D721Med (cell line): Measurements from ENCODE around the gene MRPL36.

ENCODE experiments used
- DNase-seq: peaks from one replicate; pipeline ENCODE4 v3.0.0; 2011; ENCODE audit warnings: low spot score; ENCODE audit not compliant: insufficient read length
- FAIRE-seq: peaks from 2 replicates; lab custom pipeline; 2011; peaks lifted over from hg19 to GRCh38; lab: Jason Lieb, UNC
- TF ChIP-seq, protein P1 (sequence below): IDR thresholded peaks from 2 replicates; pipeline ENCODE4 v1.5.1; 2012; ENCODE audit warnings: mild to moderate bottlenecking, control low read depth; ENCODE audit not compliant: insufficient read depth; ENCODE audit errors: missing control alignments

Gene MRPL36

DNA sequence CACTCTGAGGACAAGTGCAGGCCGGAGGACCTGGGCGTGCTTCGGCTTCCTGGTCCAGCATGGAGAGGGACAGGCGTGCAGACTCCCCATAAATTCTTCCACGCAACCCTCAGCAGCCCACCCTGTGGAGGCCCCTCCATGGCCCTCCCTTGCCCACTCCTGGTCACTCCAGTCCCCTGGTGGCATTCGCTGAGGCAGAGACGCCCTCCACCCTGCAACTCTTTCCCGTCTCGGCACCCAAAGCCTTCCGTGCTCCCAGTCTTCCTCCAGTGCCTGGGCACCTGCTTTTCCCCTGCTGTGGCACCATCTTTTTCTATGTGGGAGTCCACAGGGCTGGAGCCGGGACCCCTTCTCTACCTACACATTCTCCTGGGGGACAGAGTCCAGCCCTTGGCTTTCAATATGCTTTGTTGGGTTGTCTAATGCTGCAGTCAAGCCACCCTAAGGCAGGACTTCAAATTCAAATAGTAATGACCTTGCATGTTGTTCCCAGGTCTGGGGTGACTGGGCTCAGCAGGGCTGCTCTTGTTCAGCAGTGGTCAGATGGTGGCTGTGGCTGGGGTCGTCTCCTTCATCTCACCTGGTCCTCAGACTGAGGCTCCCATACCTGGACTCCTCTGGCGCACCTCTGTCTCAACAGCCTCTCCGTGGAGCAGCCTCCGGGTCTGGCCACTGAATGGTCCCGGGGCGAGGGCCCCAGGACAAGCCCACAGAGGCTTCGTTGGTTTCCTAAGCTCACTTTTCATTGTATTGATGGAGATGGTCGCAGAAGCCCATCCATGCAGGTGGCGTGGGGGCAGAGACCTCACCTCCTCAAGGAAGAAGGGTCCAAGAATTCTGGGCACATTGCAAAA, 15.2 kb downstream of the MRPL36 start:
- TF ChIP-seq, protein P1, sequence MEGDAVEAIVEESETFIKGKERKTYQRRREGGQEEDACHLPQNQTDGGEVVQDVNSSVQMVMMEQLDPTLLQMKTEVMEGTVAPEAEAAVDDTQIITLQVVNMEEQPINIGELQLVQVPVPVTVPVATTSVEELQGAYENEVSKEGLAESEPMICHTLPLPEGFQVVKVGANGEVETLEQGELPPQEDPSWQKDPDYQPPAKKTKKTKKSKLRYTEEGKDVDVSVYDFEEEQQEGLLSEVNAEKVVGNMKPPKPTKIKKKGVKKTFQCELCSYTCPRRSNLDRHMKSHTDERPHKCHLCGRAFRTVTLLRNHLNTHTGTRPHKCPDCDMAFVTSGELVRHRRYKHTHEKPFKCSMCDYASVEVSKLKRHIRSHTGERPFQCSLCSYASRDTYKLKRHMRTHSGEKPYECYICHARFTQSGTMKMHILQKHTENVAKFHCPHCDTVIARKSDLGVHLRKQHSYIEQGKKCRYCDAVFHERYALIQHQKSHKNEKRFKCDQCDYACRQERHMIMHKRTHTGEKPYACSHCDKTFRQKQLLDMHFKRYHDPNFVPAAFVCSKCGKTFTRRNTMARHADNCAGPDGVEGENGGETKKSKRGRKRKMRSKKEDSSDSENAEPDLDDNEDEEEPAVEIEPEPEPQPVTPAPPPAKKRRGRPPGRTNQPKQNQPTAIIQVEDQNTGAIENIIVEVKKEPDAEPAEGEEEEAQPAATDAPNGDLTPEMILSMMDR: no peak
- FAIRE-seq (no peak), DNase-seq (no peak)

GRCh38 chr5:1783216-1783554, 16.5 kb downstream of the MRPL36 start:
- DNase-seq (no peak), FAIRE-seq (no peak)
- TF ChIP-seq, protein P1: no peak

DNA sequence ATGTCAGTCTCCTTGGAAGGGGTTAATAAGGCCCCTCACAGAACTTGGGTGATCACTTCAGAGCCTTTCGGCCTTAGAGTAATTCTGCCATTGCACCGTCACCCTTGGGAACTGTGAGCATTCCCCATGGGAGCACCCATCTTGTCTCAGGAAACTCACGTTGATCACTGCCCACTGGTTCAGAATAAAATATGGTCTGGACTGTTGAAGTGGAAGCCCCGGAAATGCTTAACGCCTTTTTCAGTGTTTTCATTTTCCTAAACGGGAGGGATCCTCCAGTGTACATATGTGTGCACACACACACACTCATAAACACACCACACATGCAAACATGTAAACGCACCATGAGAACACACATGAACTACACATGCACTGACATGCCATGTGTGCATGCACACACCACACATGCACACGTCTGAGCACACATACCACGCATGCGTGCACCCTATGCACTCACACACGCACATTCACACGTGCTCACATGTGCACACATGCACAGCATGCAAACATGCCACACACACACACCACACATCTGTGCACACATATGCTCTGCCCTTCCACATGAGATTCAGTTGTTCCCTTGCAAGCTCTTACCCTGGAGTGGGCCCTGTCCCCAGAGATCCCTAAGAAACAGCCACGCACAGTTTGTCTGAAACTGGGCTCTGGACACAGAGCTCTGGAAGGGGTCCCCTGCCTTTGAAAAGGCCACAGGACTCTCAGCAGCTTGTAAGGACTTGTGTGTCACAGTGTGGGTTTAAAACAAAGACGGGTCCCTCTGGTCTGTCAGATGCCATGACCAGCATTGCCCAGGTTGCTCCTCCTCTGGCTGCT, 17.0 kb downstream of the MRPL36 start:
- TF ChIP-seq, protein P1: no peak
- FAIRE-seq: no peak
- DNase-seq: no peak

- DNase-seq: no peak
- FAIRE-seq: no peak
- TF ChIP-seq, protein P1: no peak
These were observed 17.8 kb downstream of the MRPL36 start for GRCh38 chr5:1781726-1782384.

DNA sequence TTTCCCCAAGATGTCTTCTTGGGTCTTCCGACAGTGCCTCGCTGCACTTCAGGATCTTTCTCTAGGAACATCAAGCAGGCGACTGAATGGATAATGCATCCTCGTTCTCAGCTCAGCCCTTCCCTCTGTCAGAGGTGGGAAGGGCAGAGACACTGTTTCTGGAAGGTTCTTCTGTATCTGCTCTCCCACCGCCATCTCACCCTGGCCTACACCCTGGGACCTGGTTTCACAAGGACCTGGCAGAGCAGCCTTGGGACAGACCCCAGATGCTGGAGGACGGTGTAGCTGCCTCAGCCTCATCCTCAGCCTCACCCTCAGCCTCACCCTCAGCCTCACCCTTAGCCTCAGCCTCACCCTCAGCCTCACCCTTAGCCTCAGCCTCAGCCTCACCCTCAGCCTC, 18.5 kb downstream of the MRPL36 start:
- FAIRE-seq: no peak
- DNase-seq: no peak

DNA sequence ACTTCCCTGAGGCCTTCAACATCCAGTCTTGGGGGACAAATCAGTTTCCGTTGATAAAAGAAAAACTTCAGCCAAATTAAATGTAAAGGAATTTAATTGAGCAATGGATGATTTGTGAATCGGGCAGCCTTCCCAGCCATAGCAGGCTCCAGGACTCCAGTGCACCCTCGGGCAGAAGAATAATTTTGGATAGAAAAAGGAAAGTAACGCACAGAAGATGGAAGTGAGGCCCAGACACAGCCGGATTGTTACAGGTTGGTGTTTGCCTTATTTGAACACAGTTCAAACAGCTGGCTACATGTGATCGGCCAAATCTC, 19.1 kb downstream of the MRPL36 start:
- FAIRE-seq (no peak), DNase-seq (no peak)
- TF ChIP-seq, protein P1: no peak

More for the DNA sequence above, 18.5 kb downstream of the MRPL36 start:
- TF ChIP-seq, protein P1: no peak
